ENCODE results near the gene ETV3.
"Not testable (repeated sequence)": the region's sequence is repeated elsewhere in the genome, so short reads cannot be mapped to it uniquely, and the experiment has no call there.

ETV3 gene

GRCh38 chr1:157111396-157112165, 26.6 kb downstream of the ETV3 start:
- no peak for DNase-seq

GRCh38 chr1:157110686-157111085, 27.5 kb downstream of the ETV3 start:
- no peak for DNase-seq

- no peak for DNase-seq
These were observed 28.2 kb downstream of the ETV3 start for GRCh38 chr1:157110003-157110402.

GRCh38 chr1:157108448-157108847, 29.7 kb downstream of the ETV3 start:
- no peak for DNase-seq

GRCh38 chr1:157107702-157108101, 30.5 kb downstream of the ETV3 start:
- no peak for DNase-seq

DNA sequence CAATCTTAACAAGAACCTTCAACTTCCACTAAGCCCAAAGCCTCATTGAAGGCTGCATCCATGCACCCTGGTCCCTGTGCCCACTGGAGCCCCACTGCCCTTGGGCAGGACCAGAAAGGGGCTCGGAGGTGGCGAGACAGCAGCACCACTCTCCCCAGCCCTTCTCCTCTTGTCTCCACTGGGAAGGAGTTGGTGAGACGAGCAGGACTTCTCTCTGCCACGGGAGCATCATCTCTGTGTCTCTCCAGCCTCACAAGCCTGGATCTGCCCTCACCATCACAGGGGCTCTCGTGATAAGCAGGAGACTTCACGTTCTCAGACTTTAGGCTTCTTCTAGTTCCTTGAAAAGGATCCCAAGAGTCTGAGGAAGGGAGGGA, 31.4 kb downstream of the ETV3 start:
- DNase-seq: no peak

- peak; percentile 34 to 50 for DNase-seq
These were observed 32.0 kb downstream of the ETV3 start for GRCh38 chr1:157105988-157106812.

- no peak for DNase-seq
These were observed 32.8 kb downstream of the ETV3 start for GRCh38 chr1:157105298-157105987.

- DNase-seq: no peak
These were observed 33.4 kb downstream of the ETV3 start for GRCh38 chr1:157104598-157105293.

DNA sequence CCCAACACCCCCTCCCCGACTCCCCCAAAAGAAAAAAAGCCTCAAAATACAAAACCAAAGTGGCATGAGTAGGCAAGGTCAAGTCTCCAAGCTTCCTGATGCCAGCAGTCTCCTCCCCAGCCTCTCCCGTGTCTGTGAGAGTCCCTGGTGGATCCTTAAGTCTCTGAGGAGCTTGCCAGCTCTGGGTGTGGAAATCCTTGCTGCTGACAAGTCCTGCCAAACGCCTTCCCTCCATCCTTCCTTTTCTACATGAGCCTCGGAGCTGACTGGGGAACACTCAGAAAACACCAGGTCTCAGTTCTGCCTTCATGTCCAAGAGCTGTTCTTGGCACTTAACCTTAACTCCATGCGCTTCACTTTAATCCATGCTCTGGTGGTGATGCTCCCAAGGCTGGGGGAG, 34.9 kb downstream of the ETV3 start:
- DNase-seq: no peak

DNA sequence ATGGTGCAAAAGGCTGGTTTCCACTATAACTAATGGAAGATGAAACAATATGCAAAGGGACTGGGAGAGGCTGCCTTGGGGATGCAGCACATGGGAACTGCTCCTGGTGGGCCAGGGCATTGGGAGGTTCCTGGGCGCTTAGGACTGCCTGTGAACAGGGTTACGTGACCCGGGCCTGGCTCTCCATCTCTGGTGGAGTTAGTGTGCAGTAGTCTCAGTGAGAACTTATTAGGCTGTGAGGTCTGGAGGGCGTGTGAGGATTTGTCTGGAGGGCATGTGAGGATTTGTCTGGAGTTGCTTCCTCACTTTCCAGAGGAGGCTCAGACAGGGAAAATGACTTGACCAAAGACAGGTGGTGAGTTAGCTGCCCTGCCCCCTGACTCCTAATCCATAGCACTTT, 37.0 kb downstream of the ETV3 start:
- no peak for DNase-seq

GRCh38 chr1:157099633-157100009, 38.6 kb downstream of the ETV3 start, which contains the start of gene ETV3L:
TSS of gene ETV3L (minus strand) at chr1:157099808. CDS start at chr1:157099523, 285 bp downstream.
- no peak for DNase-seq

DNA sequence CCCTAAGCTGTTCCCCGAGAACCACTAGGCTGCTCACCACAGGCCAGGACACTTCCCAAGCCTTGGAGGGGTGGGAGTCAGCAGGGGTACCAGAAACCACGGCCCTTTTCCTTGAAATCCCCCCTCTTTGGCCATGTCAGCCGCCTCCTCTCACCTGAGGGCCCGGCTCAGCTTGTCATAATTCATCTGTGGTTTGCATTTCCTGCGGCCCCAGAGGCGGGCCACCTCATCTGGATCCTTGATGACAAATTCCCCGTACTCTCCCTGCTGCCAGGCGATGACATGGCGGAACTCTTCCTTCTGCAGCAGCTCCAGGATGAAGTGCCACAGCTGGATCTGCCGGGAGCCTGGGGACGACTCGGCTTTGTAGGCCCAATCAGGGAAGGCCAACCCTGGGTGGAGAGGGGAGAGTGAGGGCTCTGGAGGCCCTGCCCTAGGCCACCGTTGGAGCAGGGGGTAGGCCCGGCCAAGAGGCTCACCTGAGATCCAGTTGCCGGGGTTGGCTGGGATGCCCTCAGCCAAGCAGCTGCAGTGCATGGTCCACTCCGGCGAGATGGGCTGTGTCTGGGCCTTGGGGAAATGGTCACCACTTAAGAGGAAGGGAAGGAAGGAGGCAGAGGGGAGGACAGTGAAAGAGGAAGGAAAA, 39.1 kb downstream of the ETV3 start:
- DNase-seq: not testable (repeated sequence)

- DNase-seq: no peak
These were observed 39.7 kb downstream of the ETV3 start for GRCh38 chr1:157098519-157098918.

DNA sequence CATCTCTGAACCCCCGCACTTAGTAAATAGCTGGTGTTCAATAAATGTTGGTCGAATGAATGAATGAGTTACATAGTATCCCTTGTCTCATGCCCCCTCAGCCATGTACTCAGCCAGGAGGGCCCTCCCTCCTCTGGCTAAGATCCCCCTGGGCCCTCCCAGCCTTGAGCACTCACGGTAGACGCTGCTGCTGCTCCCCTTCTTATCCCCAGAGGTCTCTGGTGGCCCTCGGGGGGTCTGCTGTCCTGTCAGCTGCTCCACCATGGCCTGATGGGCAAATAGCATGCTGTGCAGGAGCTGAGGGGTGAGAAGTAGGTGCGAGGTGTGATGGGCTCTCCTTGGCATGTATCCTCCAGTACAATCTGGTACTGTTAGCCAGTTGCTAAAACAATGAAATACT, 40.5 kb downstream of the ETV3 start:
- DNase-seq: no peak

GRCh38 chr1:157096881-157097280, 41.3 kb downstream of the ETV3 start:
- no peak for DNase-seq

GRCh38 chr1:157095551-157095950, 42.6 kb downstream of the ETV3 start:
- DNase-seq: no peak

GRCh38 chr1:157095091-157095490, 43.1 kb downstream of the ETV3 start:
- DNase-seq: no peak

DNA sequence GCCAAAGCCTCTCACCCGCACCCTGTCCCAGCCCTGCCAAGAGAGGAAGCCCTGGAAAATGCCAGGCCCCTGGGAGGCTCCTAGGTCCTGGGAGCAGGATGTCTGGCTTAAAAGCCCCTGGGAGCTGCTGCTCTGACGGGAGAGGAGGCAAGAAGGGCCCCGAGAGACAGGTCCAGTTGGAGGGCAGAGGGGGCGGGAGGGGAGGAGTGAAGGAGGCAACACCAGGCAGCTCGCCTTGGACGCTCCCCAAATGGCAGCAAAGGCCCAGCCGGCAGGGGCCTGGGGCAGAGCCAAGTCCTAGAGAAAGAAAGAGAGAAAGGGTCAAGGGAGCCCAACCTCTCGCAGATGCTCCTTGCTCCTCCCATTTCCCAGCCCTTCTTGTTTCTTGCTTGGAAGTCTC, 45.4 kb downstream of the ETV3 start:
- no peak for DNase-seq

DNA sequence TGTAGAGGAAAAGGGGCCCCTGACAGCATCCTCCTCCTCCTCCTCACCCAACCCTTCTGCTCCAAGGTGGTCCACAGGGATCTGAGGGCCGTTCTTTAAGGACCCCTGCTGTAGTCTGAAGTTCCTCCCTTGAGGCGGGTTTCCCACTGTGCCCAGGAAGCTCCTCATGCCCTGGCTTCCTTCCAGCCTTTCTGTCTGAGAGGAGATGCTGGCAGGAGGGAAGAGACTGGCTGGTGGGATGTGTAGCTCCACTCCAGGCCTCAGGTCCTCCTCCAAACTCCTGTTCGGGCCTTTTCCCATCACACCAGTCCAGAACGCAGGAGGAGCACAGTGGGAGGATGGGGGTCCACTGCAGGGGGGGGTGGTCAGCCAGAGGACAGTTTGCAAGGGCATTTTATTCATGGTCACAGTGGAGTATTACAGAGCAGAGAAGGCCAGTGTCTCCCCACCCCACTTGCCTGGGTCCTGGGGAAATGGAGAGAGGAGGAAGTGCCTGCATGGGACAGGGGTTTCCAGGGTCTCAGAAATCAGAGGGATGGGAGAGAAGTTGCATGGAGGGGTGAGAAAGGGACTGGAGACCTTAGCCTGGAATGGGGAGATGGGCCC, 46.4 kb downstream of the ETV3 start:
- DNase-seq: no peak

DNA sequence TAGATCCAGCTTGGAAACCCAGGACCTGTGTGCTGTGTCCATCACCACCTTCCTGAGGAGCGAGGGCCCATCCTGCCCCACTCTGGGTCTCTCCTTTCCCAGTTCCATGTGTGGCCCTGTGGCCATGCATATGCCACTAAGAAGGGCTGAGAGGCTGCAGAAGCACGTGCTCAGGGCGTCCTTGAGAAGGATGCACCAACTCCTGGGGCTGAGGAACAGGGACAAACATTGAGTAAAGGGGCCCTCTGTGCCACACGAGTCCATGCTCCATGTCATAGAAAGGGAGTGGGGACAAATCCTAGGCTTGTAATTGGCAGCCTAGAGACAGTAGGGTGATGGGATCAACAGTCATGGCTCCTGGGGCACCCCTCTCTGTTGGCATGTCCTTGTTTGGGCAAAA, 47.0 kb downstream of the ETV3 start:
- DNase-seq: no peak

DNA sequence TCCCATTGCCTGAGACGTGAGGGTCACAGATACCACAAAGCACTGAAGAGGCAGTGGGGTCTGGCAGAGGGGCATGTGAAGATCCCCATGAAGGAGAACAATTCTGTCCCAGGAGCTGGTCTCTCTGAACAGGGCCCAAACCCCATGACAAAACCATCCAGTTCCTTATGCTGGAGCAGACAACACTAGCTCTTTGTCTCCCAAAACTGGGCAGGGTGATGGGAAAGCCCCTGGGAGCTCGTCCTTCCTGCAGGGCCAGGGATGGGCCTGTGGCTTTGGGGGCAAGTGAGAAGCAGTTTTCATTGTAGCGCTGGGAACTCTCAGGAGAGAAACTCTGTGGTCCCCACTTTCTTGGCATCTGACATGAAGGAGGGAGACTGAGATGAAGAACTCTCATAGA, 47.4 kb downstream of the ETV3 start:
- DNase-seq: no peak

Measured in activated CD4-positive, alpha-beta T cell treated with anti-CD3 and anti-CD28 coated beads, Interleukin-2, amount 50 U/mL, for 48 hours (primary cell).